T-helper 17 cell (primary cell): ENCODE data around the gene KIF25. TPM values are rescaled to one million over a fixed set of nuclear protein-coding genes. Genes with fewer than 3 reads are reported as not detected.
A peak's percentile ranks its signal among the peaks of the same experiment; 100 is the strongest.

ENCODE experiments used
- ATAC-seq: fragments of 150-1000 bp; cut with Tn5 transposase; 2 replicates; pipeline ENCODE4 v1.10.0; 2021; ENCODE audit warnings: mild to moderate bottlenecking, moderate library complexity
- DNase-seq, 3 donors: peaks; one replicate each; pipeline versions ENCODE4 v3.0.0 to v3.0.0-alpha.2; 2020 to 2021
- H3K9me3 ChIP-seq: one replicate; pipeline ENCODE4 v1.7.0; 2013; ENCODE audit warnings: low read length, mild to moderate bottlenecking; ENCODE audit not compliant: control insufficient read depth, poor library complexity, severe bottlenecking
- H3K27ac Mint-ChIP-seq: one replicate; pipeline ENCODE4 v1.8.0; 2022; ENCODE audit warnings: mild to moderate bottlenecking, moderate library complexity, mixed read lengths
- H3K27me3 Mint-ChIP-seq: one replicate; pipeline ENCODE4 v1.8.0; 2022; ENCODE audit warnings: mixed read lengths
- H3K36me3 Mint-ChIP-seq: one replicate; pipeline ENCODE4 v1.8.0; 2022; ENCODE audit warnings: low read depth, mixed read lengths
- H3K4me1 Mint-ChIP-seq: one replicate; pipeline ENCODE4 v1.8.0; 2022; ENCODE audit warnings: mild to moderate bottlenecking, mixed read lengths
- H3K4me3 Mint-ChIP-seq: one replicate; pipeline ENCODE4 v1.8.0; 2022; ENCODE audit warnings: mild to moderate bottlenecking, moderate library complexity, mixed read lengths
- total RNA-seq, 4 donors: library from RNA in 2 of 4; stranded (reverse) in 2 of 4; gene quantifications; one replicate each; pipeline ENCODE4 v1.2.3 and lab custom pipeline; 2022 to 2026

Gene KIF25
- total RNA-seq, 2 donors from 2014 or later: not detected

GRCh38 chr6:167978607-167979006 lies 18.9 kb upstream of the KIF25 start:
- no peak overlapping the region for H3K27ac Mint-ChIP-seq

DNA sequence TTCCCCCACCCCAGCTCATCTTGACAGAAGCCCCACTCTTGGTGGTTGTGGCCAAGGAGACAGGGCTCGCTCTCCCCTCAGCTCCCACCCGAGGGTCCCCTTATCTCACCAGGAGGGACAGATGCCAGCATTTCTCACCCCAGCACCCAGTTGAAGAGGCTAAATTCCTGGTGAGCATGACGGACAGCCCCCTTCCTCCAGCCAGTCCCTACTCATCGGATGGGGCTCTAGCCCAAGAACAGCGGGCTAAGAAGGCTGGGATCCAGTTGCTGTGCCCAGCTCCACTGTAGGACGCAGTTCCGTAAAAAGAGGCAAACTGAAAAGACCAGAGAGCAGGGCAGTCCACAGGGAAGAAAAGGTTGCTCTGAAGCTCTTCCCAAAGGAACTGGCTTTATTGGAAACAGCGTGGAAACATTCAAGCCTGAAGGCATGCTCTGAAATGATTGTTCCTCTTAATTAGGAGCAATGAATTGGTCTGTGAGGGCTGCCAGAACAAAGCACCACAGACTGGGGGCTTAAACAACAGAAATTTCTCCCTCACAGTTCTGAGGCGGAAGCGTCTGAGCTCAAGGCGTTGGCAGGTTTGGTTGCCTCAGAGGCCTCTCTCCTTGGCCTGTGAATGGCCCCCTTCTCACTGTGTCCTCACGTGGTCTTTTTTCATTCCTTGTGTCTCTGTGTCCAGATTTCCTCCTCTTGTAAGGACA lies 17.9 kb upstream of the KIF25 start:
- H3K36me3 Mint-ChIP-seq: no peaks in the 10 kb centered on the region
- peaks cover 5% of the 10 kb centered on the region for H3K4me1 Mint-ChIP-seq
- no peak overlapping the region for H3K4me3 Mint-ChIP-seq
- ATAC-seq (no peak), DNase-seq (no peak)
- H3K27me3 Mint-ChIP-seq: peaks cover 4% of the 10 kb centered on the region
- H3K27ac Mint-ChIP-seq: no peak overlapping the region
- no peaks in the 10 kb centered on the region for H3K9me3 ChIP-seq

More at GRCh38 chr6:167978607-167979006, 18.9 kb upstream of the KIF25 start:
- H3K4me1 Mint-ChIP-seq: peaks cover 6% of the 10 kb centered on the region
- DNase-seq: no peak
- no peaks in the 10 kb centered on the region for H3K9me3 ChIP-seq
- peaks cover 7% of the 10 kb centered on the region for H3K27me3 Mint-ChIP-seq
- no peak for ATAC-seq
- no peak overlapping the region for H3K4me3 Mint-ChIP-seq
- H3K36me3 Mint-ChIP-seq: no peaks in the 10 kb centered on the region

DNA sequence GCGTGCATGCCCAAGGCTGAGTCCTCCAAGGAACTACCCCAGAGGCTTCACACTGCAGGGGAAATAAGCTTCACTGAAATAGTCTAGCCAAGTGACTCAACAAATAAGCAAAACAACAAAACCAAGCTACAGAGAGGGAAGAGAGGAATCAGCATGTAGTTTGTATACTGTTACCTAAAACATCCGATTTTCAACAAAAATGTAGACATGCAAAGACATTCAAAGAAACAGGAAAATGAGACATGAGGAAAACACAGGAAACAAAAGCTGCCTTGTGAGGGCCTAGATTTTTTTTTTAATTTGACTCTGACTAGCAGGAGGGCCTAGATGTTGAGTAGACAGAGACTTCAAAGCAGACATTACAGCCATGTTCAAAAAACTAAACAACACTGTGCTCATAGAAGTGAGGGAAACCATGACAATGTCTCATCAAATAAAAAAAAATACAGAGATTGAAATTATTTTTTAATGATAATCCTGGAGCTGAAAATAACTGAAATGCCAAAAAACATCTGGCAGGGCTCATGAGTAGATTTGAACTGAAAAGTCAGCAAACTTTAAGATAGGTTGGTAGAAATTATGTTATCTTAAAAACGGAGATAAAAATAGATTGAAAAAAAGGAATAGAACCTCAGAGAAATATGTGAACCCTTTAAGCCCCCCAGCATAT lies 16.4 kb upstream of the KIF25 start:
- H3K4me3 Mint-ChIP-seq: no peak overlapping the region
- peaks cover 3% of the 10 kb centered on the region for H3K4me1 Mint-ChIP-seq
- ATAC-seq (no peak), DNase-seq (no peak)
- no peaks in the 10 kb centered on the region for H3K27me3 Mint-ChIP-seq
- H3K9me3 ChIP-seq: no peaks in the 10 kb centered on the region
- H3K36me3 Mint-ChIP-seq: no peaks in the 10 kb centered on the region
- H3K27ac Mint-ChIP-seq: peak overlapping the region; percentile 77

GRCh38 chr6:167981916-167982462 lies 15.5 kb upstream of the KIF25 start:
- DNase-seq: no peak
- Mint-ChIP-seq H3K36me3 (no peaks in the 10 kb centered on the region), H3K27me3 (no peaks in the 10 kb centered on the region), H3K27ac (no peak overlapping the region), H3K4me3 (no peak overlapping the region), H3K4me1 (peaks cover 3% of the 10 kb centered on the region)
- no peaks in the 10 kb centered on the region for H3K9me3 ChIP-seq
- ATAC-seq: no peak

- H3K4me3 Mint-ChIP-seq: no peak overlapping the region
- H3K9me3 ChIP-seq: no peaks in the 10 kb centered on the region
- H3K27me3 Mint-ChIP-seq: no peaks in the 10 kb centered on the region
- DNase-seq: no peak
- no peak for ATAC-seq
- no peaks in the 10 kb centered on the region for H3K36me3 Mint-ChIP-seq
- peaks cover 3% of the 10 kb centered on the region for H3K4me1 Mint-ChIP-seq
- H3K27ac Mint-ChIP-seq: no peak overlapping the region
Observed at GRCh38 chr6:167984144-167984719, 13.2 kb upstream of the KIF25 start.

DNA sequence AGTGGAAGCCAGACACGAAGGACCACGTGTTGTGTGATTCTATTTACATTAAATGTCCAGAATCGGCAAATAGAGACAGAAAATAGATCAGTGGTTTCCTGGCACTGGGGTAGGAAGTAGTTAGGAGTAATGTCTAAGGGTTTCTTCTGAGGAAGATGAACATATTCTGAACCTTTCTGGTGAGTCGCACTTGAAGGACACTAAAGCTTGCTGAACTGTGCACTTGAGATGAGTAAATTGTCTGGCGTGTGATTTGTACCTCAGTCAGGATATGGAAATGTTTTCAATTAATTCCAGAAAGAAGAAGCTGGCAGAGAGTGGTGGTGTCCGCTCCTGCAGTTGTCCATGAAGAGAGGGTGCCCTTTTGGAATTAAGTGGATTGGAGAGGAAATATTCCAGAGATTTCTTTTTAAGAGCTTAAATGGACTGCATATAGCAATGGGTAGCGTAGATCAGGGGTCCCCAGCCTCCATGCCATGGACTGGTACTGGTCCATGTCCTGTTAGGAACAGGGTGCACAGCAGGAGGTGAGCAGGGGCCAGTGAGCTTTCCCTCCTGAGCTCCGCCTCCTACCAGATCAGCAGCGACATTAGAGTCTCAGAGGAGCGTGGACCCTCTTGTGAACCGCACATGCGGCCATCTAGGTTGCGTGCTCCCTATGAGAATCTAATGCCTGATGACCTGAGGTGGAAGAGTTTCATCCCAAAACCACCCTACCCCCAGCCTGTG lies 12.4 kb upstream of the KIF25 start:
- H3K27ac Mint-ChIP-seq: no peak overlapping the region
- DNase-seq (no peak), ATAC-seq (no peak)
- H3K27me3 Mint-ChIP-seq: no peaks in the 10 kb centered on the region
- no peak overlapping the region for H3K4me3 Mint-ChIP-seq
- no peaks in the 10 kb centered on the region for H3K9me3 ChIP-seq
- H3K4me1 Mint-ChIP-seq: peaks cover 3% of the 10 kb centered on the region
- no peaks in the 10 kb centered on the region for H3K36me3 Mint-ChIP-seq

- ATAC-seq: no peak
- no peak overlapping the region for H3K27ac Mint-ChIP-seq
- H3K4me1 Mint-ChIP-seq: no peaks in the 10 kb centered on the region
- DNase-seq: no peak
- no peaks in the 10 kb centered on the region for H3K27me3 Mint-ChIP-seq
- no peaks in the 10 kb centered on the region for H3K36me3 Mint-ChIP-seq
- no peaks in the 10 kb centered on the region for H3K9me3 ChIP-seq
- H3K4me3 Mint-ChIP-seq: no peak overlapping the region
Observed at GRCh38 chr6:167985911-167986595, 11.4 kb upstream of the KIF25 start.

- ATAC-seq: no peak
- no peak overlapping the region for H3K4me3 Mint-ChIP-seq
- H3K36me3 Mint-ChIP-seq: no peaks in the 10 kb centered on the region
- H3K9me3 ChIP-seq: no peaks in the 10 kb centered on the region
- no peaks in the 10 kb centered on the region for H3K27me3 Mint-ChIP-seq
- no peaks in the 10 kb centered on the region for H3K4me1 Mint-ChIP-seq
- no peak overlapping the region for H3K27ac Mint-ChIP-seq
- no peak for DNase-seq
Observed at GRCh38 chr6:167987396-167988153, 9.9 kb upstream of the KIF25 start.

- ATAC-seq: no peak
- no peaks in the 10 kb centered on the region for H3K36me3 Mint-ChIP-seq
- no peak for DNase-seq
- no peak overlapping the region for H3K4me3 Mint-ChIP-seq
- no peaks in the 10 kb centered on the region for H3K9me3 ChIP-seq
- no peaks in the 10 kb centered on the region for H3K27me3 Mint-ChIP-seq
- H3K27ac Mint-ChIP-seq: no peak overlapping the region
- H3K4me1 Mint-ChIP-seq: no peaks in the 10 kb centered on the region
Observed at GRCh38 chr6:167988154-167988495, 9.3 kb upstream of the KIF25 start.

GRCh38 chr6:167988945-167989841 lies 8.3 kb upstream of the KIF25 start:
- H3K9me3 ChIP-seq: no peaks in the 10 kb centered on the region
- no peaks in the 10 kb centered on the region for H3K4me1 Mint-ChIP-seq
- H3K27ac Mint-ChIP-seq: no peak overlapping the region
- H3K36me3 Mint-ChIP-seq: no peaks in the 10 kb centered on the region
- H3K4me3 Mint-ChIP-seq: no peak overlapping the region
- DNase-seq (no peak), ATAC-seq (no peak)
- H3K27me3 Mint-ChIP-seq: no peaks in the 10 kb centered on the region

DNA sequence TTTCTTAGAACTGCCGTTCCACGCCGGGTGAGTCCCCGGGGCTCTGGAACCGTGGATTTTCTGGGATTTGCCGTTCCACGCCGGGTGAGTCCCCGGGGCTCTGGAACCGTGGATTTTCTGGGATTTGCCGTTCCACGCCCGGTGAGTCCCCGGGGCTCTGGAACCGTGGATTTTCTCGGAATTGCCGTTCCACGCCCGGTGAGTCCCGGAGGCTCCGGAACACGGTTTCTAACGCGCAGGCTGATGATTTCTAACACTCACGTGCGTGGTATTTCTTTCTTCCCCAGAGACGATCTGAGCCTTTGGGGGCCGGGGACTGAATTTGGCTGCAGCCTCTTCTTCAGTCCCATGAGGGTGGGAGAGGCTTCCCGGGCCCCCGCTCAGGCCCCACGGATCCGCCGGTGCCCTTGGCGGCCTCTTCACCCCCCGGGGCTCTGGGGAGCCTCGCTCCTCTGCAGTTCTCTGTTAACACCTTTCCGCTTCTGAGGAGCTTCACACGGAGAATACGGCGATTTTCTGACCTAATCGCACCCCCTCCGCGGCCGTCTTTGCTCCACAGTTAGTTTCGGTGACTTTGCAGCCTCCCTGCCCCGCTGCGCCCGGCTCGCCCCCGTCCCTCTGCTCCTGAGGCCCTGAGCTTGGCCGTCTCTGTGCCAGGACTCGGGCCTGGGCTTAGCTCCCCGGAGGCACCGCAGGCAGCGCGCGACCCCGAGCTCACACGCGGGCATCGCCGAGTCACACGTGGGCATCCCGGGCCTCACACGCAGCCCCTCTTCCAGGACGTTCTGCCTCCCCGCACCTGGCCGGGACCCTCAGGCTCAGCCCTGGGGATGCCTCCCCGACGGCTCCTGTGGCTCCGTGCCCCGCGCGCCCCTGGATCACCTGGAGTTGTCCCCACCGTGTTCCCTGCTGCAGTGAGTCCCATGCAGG lies 7.2 kb upstream of the KIF25 start:
- ATAC-seq (no peak), DNase-seq (no peak)
- Mint-ChIP-seq H3K27ac (no peak overlapping the region), H3K27me3 (no peaks in the 10 kb centered on the region), H3K36me3 (no peaks in the 10 kb centered on the region), H3K4me1 (no peaks in the 10 kb centered on the region), H3K4me3 (no peak overlapping the region)
- H3K9me3 ChIP-seq: no peaks in the 10 kb centered on the region
